Breast epithelium (tissue), 3 donors: ENCODE measurements around the gene GNAO1.

Experiments used
- POLR2A ChIP-seq: fragments of 450-650 bp; IDR thresholded peaks from one replicate; pipeline ENCODE4 v1.6.1; 2016; ENCODE audit warnings: antibody characterized with exemption, mild to moderate bottlenecking, moderate library complexity
- POLR2AphosphoS5 ChIP-seq, 3 donors: sonication (generic); formaldehyde crosslinking; IDR thresholded peaks; one replicate each; pipeline ENCODE4 v1.6.1; 2017; ENCODE audit warnings: antibody characterized with exemption in 3 of 3
- TF ChIP-seq, protein P1 (sequence below), 3 donors: fragments of 450-650 bp; IDR thresholded peaks; one replicate each; pipeline ENCODE4 v1.5.1; 2016 to 2017; ENCODE audit warnings: antibody characterized with exemption in 3 of 3, mild to moderate bottlenecking in 3 of 3, moderate library complexity in 3 of 3

DNA sequence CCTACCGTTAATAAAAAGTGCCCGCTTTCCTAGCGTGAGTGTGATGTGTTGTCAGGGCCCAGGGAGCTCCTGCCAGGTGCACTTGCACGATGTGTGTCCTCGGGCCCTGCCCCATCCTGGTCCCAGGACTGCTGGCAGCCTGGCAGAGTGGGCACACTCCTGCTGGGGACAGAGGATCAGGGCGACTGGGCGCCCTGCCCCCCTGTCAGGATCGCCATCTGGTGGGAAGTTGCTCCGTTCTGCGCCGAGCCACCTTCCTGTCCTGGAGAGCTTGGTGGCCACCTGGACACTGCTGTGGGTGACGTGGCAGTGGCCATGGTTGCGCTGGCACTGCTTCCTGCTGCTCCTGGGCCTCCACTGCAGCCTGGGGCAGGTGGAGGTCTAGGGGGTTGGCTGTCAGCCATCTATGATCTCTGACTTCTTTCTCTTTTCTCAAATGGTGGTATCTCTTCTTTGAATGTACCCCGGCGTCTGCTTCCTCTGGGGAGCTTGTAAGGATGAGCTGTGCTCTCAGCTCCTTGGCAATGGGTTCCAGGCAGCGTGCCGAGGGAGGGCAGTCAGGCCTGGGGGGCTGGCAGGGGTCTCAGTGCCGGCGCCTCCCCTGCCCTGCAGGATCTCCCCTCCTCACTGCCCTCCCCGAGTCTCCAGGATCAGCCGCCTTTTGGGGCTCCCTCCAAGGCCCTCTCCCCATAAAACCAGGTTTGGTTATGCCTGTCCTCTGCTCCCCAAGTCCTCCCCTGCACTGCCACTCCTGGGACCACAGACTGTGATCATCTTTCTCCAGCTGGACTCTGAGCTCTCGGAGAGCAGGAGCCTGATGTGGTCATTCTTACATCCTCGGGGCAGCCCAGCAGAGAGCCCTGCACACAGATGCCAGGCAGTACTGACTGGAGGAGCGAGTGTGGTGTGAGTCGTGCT is 157.1 kb downstream of the GNAO1 start:
- TF ChIP-seq, protein P1, sequence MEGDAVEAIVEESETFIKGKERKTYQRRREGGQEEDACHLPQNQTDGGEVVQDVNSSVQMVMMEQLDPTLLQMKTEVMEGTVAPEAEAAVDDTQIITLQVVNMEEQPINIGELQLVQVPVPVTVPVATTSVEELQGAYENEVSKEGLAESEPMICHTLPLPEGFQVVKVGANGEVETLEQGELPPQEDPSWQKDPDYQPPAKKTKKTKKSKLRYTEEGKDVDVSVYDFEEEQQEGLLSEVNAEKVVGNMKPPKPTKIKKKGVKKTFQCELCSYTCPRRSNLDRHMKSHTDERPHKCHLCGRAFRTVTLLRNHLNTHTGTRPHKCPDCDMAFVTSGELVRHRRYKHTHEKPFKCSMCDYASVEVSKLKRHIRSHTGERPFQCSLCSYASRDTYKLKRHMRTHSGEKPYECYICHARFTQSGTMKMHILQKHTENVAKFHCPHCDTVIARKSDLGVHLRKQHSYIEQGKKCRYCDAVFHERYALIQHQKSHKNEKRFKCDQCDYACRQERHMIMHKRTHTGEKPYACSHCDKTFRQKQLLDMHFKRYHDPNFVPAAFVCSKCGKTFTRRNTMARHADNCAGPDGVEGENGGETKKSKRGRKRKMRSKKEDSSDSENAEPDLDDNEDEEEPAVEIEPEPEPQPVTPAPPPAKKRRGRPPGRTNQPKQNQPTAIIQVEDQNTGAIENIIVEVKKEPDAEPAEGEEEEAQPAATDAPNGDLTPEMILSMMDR (IDR thresholded peaks at IDR 0.05) = no peak
- no peak for TF ChIP-seq POLR2A
- TF ChIP-seq POLR2AphosphoS5 (IDR thresholded peaks at IDR 0.05) = no peak
